ENCODE measurements around the gene GLCE. TPM values are rescaled to one million over a fixed set of nuclear protein-coding genes. Genes with fewer than 3 reads are reported as not detected.

GLCE gene
- total and polyA plus RNA-seq, 4 donors, result 6.8 to 26.3 (median 13.7) TPM

GRCh38 chr15:69119683-69120395, 40.6 kb upstream of the GLCE start:
- 72% methylated on average over 5 of the region's 5 CpGs for WGBS
- Histone ChIP-seq H3K4me1 (ENCODE audit: control insufficient read depth in 4 of 4, insufficient read depth in 4 of 4, low read length in 3 of 4) (no peaks in the 10 kb centered on the region), H3K27ac (ENCODE audit: low read depth in 1 of 2, low read length in 2 of 2) (no peak overlapping the region), H3K4me3 (ENCODE audit: low read depth in 1 of 3, low read length in 3 of 3) (no peak overlapping the region), H3K9me3 (ENCODE audit: control insufficient read depth in 4 of 4, low read length in 3 of 4) (no peaks in the 10 kb centered on the region), H3K36me3 (ENCODE audit: control insufficient read depth in 4 of 4, insufficient read depth in 3 of 4, low read depth in 1 of 4, low read length in 3 of 4) (no peaks in the 10 kb centered on the region), H3K27me3 (ENCODE audit: control insufficient read depth in 4 of 4, insufficient read depth in 4 of 4, low read length in 3 of 4) (no peaks in the 10 kb centered on the region), H3K9ac (ENCODE audit: low read depth in 1 of 2, low read length in 2 of 2) (no peak overlapping the region)
- DNase-seq (ENCODE audit: low spot score), result no peak
- TF ChIP-seq GABPA (IDR thresholded peaks at IDR 0.05 in 1 of 2, conservative IDR thresholded peaks at IDR 0.05 in 1 of 2) (no peak), HNF4A (conservative IDR thresholded peaks at IDR 0.05) (no peak), SP1 (IDR thresholded peaks at IDR 0.05) (no peak), REST (IDR thresholded peaks at IDR 0.05) (no peak), TAF1 (conservative IDR thresholded peaks at IDR 0.05) (no peak), RAD21 (IDR thresholded peaks at IDR 0.05) (no peak), FOXA1 (IDR thresholded peaks at IDR 0.05) (no peak), HNF4G (IDR thresholded peaks at IDR 0.05) (no peak), RXRA (IDR thresholded peaks at IDR 0.05) (no peak), ATF3 (IDR thresholded peaks at IDR 0.05) (no peak), MAX (IDR thresholded peaks at IDR 0.05) (no peak), CTCF (IDR thresholded peaks at IDR 0.05; ENCODE audit: low read depth, low read length, missing input control) (no peak)

GRCh38 chr15:69120732-69121131, 39.7 kb upstream of the GLCE start:
- no peak for DNase-seq (ENCODE audit: low spot score)
- H3K4me1 ChIP-seq (ENCODE audit: control insufficient read depth in 4 of 4, insufficient read depth in 4 of 4, low read length in 3 of 4), result peaks cover 0 to 4% (median 3%) of the 10 kb centered on the region in 4 donors
- H3K36me3 ChIP-seq (ENCODE audit: control insufficient read depth in 4 of 4, insufficient read depth in 3 of 4, low read depth in 1 of 4, low read length in 3 of 4), result no peaks in the 10 kb centered on the region
- 96% methylated on average over 3 of the region's 3 CpGs for WGBS
- no peaks in the 10 kb centered on the region for H3K9me3 ChIP-seq (ENCODE audit: control insufficient read depth in 4 of 4, low read length in 3 of 4)
- no peaks in the 10 kb centered on the region for H3K27me3 ChIP-seq (ENCODE audit: control insufficient read depth in 4 of 4, insufficient read depth in 4 of 4, low read length in 3 of 4)
- H3K4me3 ChIP-seq (ENCODE audit: low read depth in 1 of 3, low read length in 3 of 3), result no peak overlapping the region
- no peak overlapping the region for H3K9ac ChIP-seq (ENCODE audit: low read depth in 1 of 2, low read length in 2 of 2)
- H3K27ac ChIP-seq (ENCODE audit: low read depth in 1 of 2, low read length in 2 of 2), result no peak overlapping the region
- TF ChIP-seq NR2F2 (IDR thresholded peaks at IDR 0.05) (no peak), CTCF (IDR thresholded peaks at IDR 0.05; ENCODE audit: low read depth, low read length, missing input control) (no peak), RXRA (IDR thresholded peaks at IDR 0.05) (no peak), HNF4G (IDR thresholded peaks at IDR 0.05) (no peak), REST (IDR thresholded peaks at IDR 0.05) (no peak), ZBTB33 (IDR thresholded peaks at IDR 0.05) (no peak), SP1 (IDR thresholded peaks at IDR 0.05) (no peak), FOXA1 (IDR thresholded peaks at IDR 0.05) (no peak), ATF3 (IDR thresholded peaks at IDR 0.05) (no peak), YY1 (IDR thresholded peaks at IDR 0.05) (no peak), TAF1 (conservative IDR thresholded peaks at IDR 0.05) (no peak), GABPA (IDR thresholded peaks at IDR 0.05 in 1 of 2, conservative IDR thresholded peaks at IDR 0.05 in 1 of 2) (no peak)

Measured in liver (tissue), 9 donors.